ENCODE measurements around the gene SKAP1. TPM values are rescaled to one million over a fixed set of nuclear protein-coding genes. Genes with fewer than 3 reads are reported as not detected.

The SKAP1 gene
- total RNA-seq, 3 donors from 2014 or later: 2.2 to 3.2 (median 2.4) TPM

DNA sequence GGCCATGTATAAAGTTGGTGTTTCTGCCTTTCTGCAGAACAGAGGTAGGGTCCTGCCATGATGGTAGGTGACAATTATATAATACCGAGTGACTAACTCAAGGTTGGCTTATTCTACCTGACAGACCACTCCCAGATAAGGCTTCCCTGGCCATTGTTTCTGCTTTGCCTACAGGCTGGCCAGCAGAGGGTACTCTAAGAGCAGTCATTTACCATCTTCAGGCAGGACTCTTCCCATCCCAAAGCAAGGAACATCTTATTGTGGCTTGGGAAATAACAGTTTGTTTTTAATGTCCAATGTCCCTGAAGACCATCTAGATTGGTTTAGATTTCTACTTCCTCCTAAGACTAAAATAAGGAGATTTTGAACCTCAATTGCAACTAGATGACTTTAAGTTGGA lies 248.4 kb downstream of the SKAP1 start:
- H3K36me3 ChIP-seq (ENCODE audit: low read depth): no peaks in the 10 kb centered on the region
- TF ChIP-seq CTCF (IDR thresholded peaks at IDR 0.05): no peak
- no peak overlapping the region for H3K4me3 ChIP-seq
- no peaks in the 10 kb centered on the region for H3K4me1 ChIP-seq (ENCODE audit: low read depth)
- DNase-seq: peak in 1 of 3 donors; percentile 32
- peak; percentile 64 for ATAC-seq
- intact Hi-C loops (cut with DNase I, micrococcal nuclease): no loop called here
- H3K9me3 ChIP-seq: no peaks in the 10 kb centered on the region

DNA sequence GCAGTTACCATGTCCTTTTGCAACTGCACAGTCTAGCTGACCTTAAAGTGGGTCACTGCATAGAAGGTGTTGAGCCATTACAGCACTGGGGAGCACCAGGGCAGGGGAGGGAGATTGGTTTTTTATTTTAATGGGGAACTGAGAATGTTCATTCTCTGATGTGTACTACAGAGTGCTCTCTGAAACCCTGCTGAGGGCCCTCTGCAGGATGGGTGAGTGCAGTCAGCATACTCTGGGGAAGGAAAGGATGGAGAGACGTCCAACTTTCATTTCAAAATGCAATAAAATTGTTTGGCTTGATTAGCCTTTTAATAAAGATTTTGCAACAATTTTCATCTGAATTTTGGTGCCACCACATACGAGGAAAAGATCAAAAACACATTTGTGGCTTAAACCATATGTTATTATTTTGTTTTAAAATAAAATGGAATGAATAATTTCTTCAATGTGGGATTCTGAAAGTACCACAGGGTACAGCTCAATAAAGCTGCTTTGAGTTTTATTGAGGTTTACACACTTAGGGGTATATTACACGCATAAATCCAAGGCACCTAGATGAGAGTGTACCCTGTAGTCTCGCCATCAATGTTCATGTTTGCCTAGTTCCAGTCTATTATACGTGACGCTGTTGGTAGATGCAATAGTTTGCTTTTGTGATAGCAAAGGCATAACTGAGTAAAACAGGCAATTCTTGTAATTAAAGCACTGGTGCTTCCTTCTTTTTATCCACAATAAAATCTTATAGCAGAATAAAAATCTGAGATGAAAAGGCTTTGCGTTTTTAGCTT lies 249.0 kb downstream of the SKAP1 start:
- no peak for ATAC-seq
- no peak for DNase-seq
- TF ChIP-seq CTCF (IDR thresholded peaks at IDR 0.05): no peak
- no peak overlapping the region for H3K4me3 ChIP-seq
- no peaks in the 10 kb centered on the region for H3K4me1 ChIP-seq (ENCODE audit: low read depth)
- H3K9me3 ChIP-seq: no peaks in the 10 kb centered on the region
- H3K36me3 ChIP-seq (ENCODE audit: low read depth): no peaks in the 10 kb centered on the region
- intact Hi-C loops (cut with DNase I, micrococcal nuclease): no loop called here

DNA sequence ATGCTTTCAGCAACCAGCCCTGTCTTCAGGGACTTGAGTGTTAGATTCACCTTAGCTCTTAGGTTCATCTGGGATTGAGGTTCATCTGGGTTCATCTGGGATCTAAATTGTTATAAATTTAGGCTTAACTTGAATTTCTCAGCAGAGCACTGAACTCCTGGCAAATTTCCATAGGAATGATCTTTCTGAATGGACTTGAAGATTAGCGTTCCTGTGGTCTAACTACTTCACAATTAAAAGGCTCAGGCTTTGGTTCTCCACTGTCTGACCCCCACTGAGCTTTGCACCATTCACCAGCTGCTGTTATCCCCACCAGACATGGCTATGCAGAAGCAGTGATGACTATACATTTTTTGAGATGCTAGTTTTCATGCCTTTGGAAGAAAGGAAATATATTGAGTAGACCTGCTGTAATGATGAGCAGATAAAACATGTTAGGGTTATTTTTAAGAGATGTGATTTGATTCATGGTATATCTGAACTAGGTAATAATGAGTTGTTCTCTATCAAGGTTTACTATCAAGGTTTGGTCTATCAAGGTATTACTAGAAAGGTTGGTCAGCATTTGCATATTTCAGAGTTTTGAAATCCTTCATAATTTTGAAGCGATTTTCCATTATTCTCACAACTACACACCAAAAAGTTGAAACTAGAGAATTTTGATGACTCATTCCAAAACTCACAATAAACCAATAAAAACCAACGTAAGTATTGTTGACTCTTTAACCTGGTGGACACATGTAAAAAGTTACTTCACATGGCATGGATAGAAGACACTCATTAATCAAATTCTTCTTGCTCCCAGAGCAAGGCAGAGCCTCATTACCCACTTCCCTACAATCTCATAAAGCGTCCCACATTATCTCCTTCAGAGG lies 250.7 kb downstream of the SKAP1 start:
- intact Hi-C loops (cut with DNase I, micrococcal nuclease): no loop called here
- DNase-seq: no peak
- no peak for ATAC-seq
- TF ChIP-seq CTCF (IDR thresholded peaks at IDR 0.05): no peak
- Histone ChIP-seq H3K4me3 (no peak overlapping the region), H3K4me1 (ENCODE audit: low read depth) (no peaks in the 10 kb centered on the region), H3K36me3 (ENCODE audit: low read depth) (no peaks in the 10 kb centered on the region), H3K9me3 (no peaks in the 10 kb centered on the region)

DNA sequence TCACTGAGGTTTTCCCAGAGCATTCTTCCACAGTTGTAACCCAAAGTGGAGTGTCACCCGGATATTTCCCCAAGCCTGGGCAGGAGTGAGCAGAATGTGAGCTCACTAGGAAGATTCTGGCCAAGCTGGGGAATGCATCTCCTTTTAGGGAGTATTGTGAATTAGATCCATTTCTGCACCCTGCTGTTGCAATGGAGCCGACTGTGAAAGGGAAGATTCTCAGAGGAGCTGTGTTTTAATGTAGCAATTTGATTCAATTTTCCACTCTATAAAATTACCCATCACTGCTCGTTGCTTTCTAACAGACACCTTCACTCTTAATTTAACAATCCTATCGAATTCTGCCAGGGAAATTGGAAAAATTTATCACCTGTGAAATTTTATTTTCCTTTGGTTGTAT lies 251.7 kb downstream of the SKAP1 start:
- H3K4me1 ChIP-seq (ENCODE audit: low read depth): no peaks in the 10 kb centered on the region
- no peak for DNase-seq
- no peak for ATAC-seq
- no peaks in the 10 kb centered on the region for H3K9me3 ChIP-seq
- H3K36me3 ChIP-seq (ENCODE audit: low read depth): no peaks in the 10 kb centered on the region
- intact Hi-C loops (cut with DNase I, micrococcal nuclease): no loop called here
- TF ChIP-seq CTCF (IDR thresholded peaks at IDR 0.05): no peak
- no peak overlapping the region for H3K4me3 ChIP-seq

- no peaks in the 10 kb centered on the region for H3K36me3 ChIP-seq (ENCODE audit: low read depth)
- no peaks in the 10 kb centered on the region for H3K9me3 ChIP-seq
- no peak overlapping the region for H3K4me3 ChIP-seq
- intact Hi-C loops (cut with DNase I, micrococcal nuclease): no loop called here
- TF ChIP-seq CTCF (IDR thresholded peaks at IDR 0.05): no peak
- DNase-seq: no peak
- ATAC-seq: peak; percentile 18
- no peaks in the 10 kb centered on the region for H3K4me1 ChIP-seq (ENCODE audit: low read depth)
These were observed 252.2 kb downstream of the SKAP1 start for GRCh38 chr17:48177816-48178215.

All from mucosa of descending colon (tissue), 3 donors.